WTC11 (cell line): ENCODE results near the gene OTC.

Source experiments
- CTCF ChIP-seq: fragments of 200-600 bp; IDR thresholded peaks from 2 replicates; pipeline ENCODE4 v1.8.0; 2022; ENCODE audit warnings: antibody characterized with exemption
- E2F4 ChIP-seq: sonication (generic); formaldehyde crosslinking; IDR thresholded peaks from 2 replicates; pipeline ENCODE4 v1.8.1; 2022; ENCODE audit warnings: low read depth, mild to moderate bottlenecking, moderate library complexity, missing genetic modification reagents, borderline replicate concordance
- TCF7 ChIP-seq: sonication (generic); formaldehyde crosslinking; IDR thresholded peaks from 2 replicates; pipeline ENCODE4 v1.8.0; 2022; ENCODE audit warnings: mild to moderate bottlenecking, low read depth, missing genetic modification reagents, moderate library complexity
- ZNF232 ChIP-seq: sonication (generic); formaldehyde crosslinking; IDR thresholded peaks from 2 replicates; pipeline ENCODE4 v1.8.0; 2022; ENCODE audit warnings: mild to moderate bottlenecking, missing genetic modification reagents
- ZNF263 ChIP-seq: sonication (generic); formaldehyde crosslinking; IDR thresholded peaks from 2 replicates; pipeline ENCODE4 v1.8.1; 2022; ENCODE audit warnings: low read depth, mild to moderate bottlenecking, moderate library complexity, missing genetic modification reagents

GRCh38 chrX:38363046-38363445 lies 10.6 kb downstream of the OTC start:
- TF ChIP-seq ZNF232 (CRISPR knock-in tag) (no peak), TCF7 (CRISPR knock-in tag) (no peak), E2F4 (CRISPR knock-in tag) (no peak), CTCF (no peak), ZNF263 (CRISPR knock-in tag) (no peak)
